Panc1 (cell line): ENCODE measurements around the gene SPDYE5. TPM values are rescaled to one million over a fixed set of nuclear protein-coding genes. Genes with fewer than 3 reads are reported as not detected.

Experiments used
- total RNA-seq: library from RNA; stranded (reverse); gene quantifications from one replicate; pipeline ENCODE4 v1.2.1, GENCODE V29; 2021; ENCODE audit not compliant: unreplicated experiment

SPDYE5 gene
- total RNA-seq, 1 experiment from 2014 or later: not detected

Other genes with a start within 250 kb of the SPDYE5 start
- 4.1 TPM for gene TRIM73, start 96.7 kb upstream of the SPDYE5 start, total RNA-seq
- gene POM121C, start 6.0 kb upstream of the SPDYE5 start, total RNA-seq: 66.6 TPM
- 43.3 TPM for gene HIP1, start 246.6 kb downstream of the SPDYE5 start, total RNA-seq